Measurements from ENCODE around the gene YWHAG.

The YWHAG gene

DNA sequence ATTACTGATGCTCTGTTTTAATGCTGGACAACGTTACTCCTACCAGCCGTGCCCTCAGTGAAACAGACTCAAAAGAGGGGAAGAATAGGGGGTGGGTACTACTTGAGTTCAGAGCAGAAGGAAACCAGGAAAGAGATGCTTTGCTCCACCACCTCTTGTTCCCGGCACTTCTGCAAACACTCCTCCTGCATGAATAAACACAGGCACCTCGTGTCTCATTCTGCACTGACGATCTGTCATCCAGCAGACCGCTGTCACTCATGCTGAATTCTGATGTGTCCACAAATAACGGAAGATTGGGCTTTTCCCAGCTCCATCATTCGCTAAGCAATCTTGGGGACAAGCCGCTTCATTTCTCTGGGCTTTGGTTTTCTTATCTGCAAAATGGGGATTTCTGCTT, 26.7 kb downstream of the YWHAG start:
- POLR2A ChIA-PET = no interaction called here
- TF ChIP-seq, protein P1, sequence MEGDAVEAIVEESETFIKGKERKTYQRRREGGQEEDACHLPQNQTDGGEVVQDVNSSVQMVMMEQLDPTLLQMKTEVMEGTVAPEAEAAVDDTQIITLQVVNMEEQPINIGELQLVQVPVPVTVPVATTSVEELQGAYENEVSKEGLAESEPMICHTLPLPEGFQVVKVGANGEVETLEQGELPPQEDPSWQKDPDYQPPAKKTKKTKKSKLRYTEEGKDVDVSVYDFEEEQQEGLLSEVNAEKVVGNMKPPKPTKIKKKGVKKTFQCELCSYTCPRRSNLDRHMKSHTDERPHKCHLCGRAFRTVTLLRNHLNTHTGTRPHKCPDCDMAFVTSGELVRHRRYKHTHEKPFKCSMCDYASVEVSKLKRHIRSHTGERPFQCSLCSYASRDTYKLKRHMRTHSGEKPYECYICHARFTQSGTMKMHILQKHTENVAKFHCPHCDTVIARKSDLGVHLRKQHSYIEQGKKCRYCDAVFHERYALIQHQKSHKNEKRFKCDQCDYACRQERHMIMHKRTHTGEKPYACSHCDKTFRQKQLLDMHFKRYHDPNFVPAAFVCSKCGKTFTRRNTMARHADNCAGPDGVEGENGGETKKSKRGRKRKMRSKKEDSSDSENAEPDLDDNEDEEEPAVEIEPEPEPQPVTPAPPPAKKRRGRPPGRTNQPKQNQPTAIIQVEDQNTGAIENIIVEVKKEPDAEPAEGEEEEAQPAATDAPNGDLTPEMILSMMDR (IDR thresholded peaks at IDR 0.05; ENCODE audit: insufficient read depth, low read length, missing control alignments) = no peak

DNA sequence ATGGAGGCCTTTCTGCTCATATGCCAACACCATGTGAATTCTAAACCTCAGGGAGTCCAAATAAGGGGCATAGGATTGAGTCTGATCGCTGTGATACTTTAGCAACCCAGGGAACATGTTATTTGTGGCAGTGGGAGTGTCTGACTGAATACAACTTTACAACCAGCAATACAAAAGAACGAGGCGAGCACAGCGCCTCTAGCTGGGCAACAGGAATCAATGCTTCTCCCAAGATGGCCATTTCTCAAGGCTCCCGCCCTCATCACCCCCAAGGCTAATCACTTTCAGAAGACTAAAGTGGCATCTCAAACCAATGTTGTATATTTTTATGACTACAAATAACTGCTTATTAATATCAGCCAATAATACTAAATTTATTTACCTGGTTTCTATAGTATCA, 28.1 kb downstream of the YWHAG start:
- CTCF ChIA-PET = interaction anchor here (1.4 kb wide), 1 partner anchor 153 kb away, joined by 4 read pairs; no protein-coding TSS in a partner anchor

More for the DNA sequence above, 26.7 kb downstream of the YWHAG start:
- CTCF ChIA-PET = no interaction called here
- no peak for DNase-seq (ENCODE audit: low read depth, low spot score)
- H3K4me3 ChIP-seq (ENCODE audit: low read depth, low read length) = no peak overlapping the region

DNA sequence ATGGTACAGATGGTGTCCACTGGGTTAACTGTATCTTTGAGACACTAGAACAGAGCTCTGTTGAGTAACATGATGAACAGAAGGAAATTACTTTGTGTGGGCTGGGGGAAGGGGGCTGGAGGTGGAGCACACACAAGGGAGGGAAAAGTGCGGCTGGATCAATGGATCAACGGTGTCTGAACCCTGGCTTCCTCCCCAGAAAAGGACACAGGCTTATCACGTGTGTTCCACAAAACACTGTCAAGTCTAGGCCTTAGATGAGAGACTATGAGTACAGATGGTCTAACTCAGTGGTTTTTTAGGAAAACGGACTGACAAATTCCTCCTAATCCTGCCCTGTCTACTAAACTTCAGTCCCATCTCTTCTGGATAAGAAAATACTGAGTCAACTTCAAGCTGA, 28.5 kb downstream of the YWHAG start:
- no peak for DNase-seq (ENCODE audit: low read depth, low spot score)
- ChIA-PET CTCF (no interaction called here), POLR2A (interaction anchor here (1.1 kb wide), 1 partner anchor 12 kb away, joined by 3 read pairs; no protein-coding TSS in a partner anchor)
- H3K4me3 ChIP-seq (ENCODE audit: low read depth, low read length) = no peak overlapping the region
- TF ChIP-seq, protein P1 (IDR thresholded peaks at IDR 0.05; ENCODE audit: insufficient read depth, low read length, missing control alignments) = no peak

More for the DNA sequence above, 28.1 kb downstream of the YWHAG start:
- DNase-seq (ENCODE audit: low read depth, low spot score) = no peak
- no peak overlapping the region for H3K4me3 ChIP-seq (ENCODE audit: low read depth, low read length)
- POLR2A ChIA-PET = interaction anchor here (0.6 to 1.1 kb wide), 2 partner anchors 12 to 92 kb away, joined by 3 read pairs; no protein-coding TSS in a partner anchor
- TF ChIP-seq, protein P1 (IDR thresholded peaks at IDR 0.05; ENCODE audit: insufficient read depth, low read length, missing control alignments) = no peak

DNA sequence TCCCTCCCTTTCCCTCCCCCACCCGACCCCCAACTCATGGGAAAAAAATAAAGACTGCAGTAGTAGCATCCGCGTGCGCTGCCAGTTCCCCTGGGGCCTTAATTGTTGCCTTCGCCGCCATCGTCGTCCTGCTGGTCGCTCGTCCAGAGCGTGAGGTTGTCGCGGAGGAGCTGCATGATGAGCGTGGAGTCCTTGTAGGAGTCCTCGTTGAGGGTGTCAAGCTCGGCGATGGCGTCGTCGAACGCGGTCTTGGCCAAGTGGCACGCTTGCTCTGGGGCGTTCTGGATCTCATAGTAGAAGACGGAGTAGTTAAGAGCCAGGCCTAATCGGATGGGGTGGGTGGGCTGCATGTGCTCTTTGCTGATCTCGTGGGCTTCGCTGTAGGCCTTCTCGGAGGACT, 29.3 kb downstream of the YWHAG start:
- DNase-seq (ENCODE audit: low read depth, low spot score) = no peak
- no peak overlapping the region for H3K4me3 ChIP-seq (ENCODE audit: low read depth, low read length)
- ChIA-PET CTCF (interaction anchor here (3.5 kb wide), 1 partner anchor 15 kb away, joined by 12 read pairs; no protein-coding TSS in a partner anchor), POLR2A (no interaction called here)
- TF ChIP-seq, protein P1 (IDR thresholded peaks at IDR 0.05; ENCODE audit: insufficient read depth, low read length, missing control alignments) = no peak

DNA sequence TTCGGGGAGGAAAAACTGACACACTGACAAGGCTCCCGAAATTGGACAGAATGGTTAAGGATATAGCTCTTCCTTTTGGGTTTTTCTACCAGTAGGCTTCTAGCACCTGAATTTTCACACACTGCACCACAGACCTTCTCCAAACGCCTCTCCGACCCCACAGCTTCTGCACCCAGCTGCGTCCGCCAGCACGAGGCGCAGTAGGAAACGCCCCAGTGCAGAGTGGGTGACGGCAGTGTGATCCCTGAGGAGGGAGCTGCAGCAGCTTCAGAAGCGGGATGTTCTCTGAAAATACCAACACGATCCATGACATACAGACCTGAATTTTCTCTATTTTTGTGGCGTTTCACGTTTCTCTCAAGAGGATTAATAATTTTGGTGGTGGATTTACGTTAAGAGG, 30.4 kb downstream of the YWHAG start:
- no peak overlapping the region for H3K4me3 ChIP-seq (ENCODE audit: low read depth, low read length)
- CTCF ChIA-PET = interaction anchor here (1.3 to 3.5 kb wide), 4 partner anchors 10 to 150 kb away, joined by 4 to 12 read pairs (median 10); no protein-coding TSS in a partner anchor
- TF ChIP-seq, protein P1 (IDR thresholded peaks at IDR 0.05; ENCODE audit: insufficient read depth, low read length, missing control alignments) = no peak
- POLR2A ChIA-PET = no interaction called here
- DNase-seq (ENCODE audit: low read depth, low spot score) = no peak

DNA sequence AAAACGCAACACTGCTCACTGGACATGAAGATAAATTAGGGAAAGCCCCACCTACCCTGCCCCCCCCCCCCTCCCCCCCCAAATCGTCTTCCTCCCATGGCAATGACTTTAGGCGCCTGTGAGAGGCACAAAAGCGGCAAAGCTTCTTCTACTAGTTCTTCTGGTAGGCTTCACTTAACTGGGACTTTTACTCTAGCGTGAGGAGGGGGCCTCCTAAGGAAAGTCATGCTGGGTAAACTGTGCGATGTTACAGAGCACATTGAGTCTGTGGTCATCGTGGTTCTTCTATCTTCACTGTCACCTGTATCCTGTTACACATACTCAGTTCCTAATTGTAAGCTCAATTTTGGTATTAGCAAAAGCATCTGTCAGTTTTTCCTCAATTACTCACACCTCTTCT, 31.2 kb downstream of the YWHAG start:
- ChIA-PET CTCF (interaction anchor here (1.3 to 3.5 kb wide), 4 partner anchors 9 to 150 kb away, joined by 4 to 12 read pairs (median 10); no protein-coding TSS in a partner anchor), POLR2A (interaction anchor here (1.1 kb wide), 1 partner anchor 31 kb away, joined by 3 read pairs; the partner anchor contains the start of gene YWHAG)
- TF ChIP-seq, protein P1 (IDR thresholded peaks at IDR 0.05; ENCODE audit: insufficient read depth, low read length, missing control alignments) = no peak
- no peak overlapping the region for H3K4me3 ChIP-seq (ENCODE audit: low read depth, low read length)
- DNase-seq (ENCODE audit: low read depth, low spot score) = no peak
